HepG2 (cell line): ENCODE measurements around the gene HCK. TPM values are rescaled to one million over a fixed set of nuclear protein-coding genes. Genes with fewer than 3 reads are reported as not detected.

Experiments used
- ATAC-seq: fragments of 200-7000 bp; cut with Tn5 transposase; 3 replicates; pipeline ENCODE4 v1.9.1; 2020; ENCODE audit warnings: mild to moderate bottlenecking, moderate library complexity
- BruUV-seq: library from RNA; stranded (reverse); fragments of 400-500 nt; replicated peaks from 2 replicates; lab custom pipeline; 2021; lab: Mats Ljungman, UMichigan
- CTCF ChIA-PET: fragments of 300-600 bp; formaldehyde crosslinking; extraction: SDS; loops from one replicate; lab custom pipeline; 2021; ENCODE audit warnings: low total read pairs, inconsistent platforms, low intra/inter-chr PET ratio; lab: Yijun Ruan, JAX
- POLR2A ChIA-PET: fragments of 350-600 bp; sonication (Branson Sonifier 250); formaldehyde crosslinking; loops from one replicate; lab custom pipeline; 2020; ENCODE audit warnings: antibody characterized with exemption, inconsistent platforms; lab: Yijun Ruan, JAX
- DNase-seq: peaks from one replicate; pipeline ENCODE4 v3.0.0-alpha.2; 2015; ENCODE audit warnings: low spot score
- FAIRE-seq: peaks from 3 replicates; lab custom pipeline; 2011; peaks lifted over from hg19 to GRCh38; lab: Jason Lieb, UNC
- H2AFZ ChIP-seq: one replicate; pipeline ENCODE4 v1.6.1; 2011; ENCODE audit warnings: low read length, inconsistent platforms
- H3K27ac ChIP-seq: fragments of 300-600 bp; 3 replicates; pipeline ENCODE4 v1.8.0; 2011; ENCODE audit warnings: mixed run types, mild to moderate bottlenecking, mixed read lengths, low read length, inconsistent platforms; ENCODE audit not compliant: insufficient read depth; ENCODE audit errors: extremely low read length
- H3K27me3 ChIP-seq, 2 experiments: fragments of 200-600 bp in 1 of 2; 2 replicates in 1 of 2; 3 replicates in 1 of 2; pipeline versions ENCODE4 v1.6.0 to v1.8.0; 2011; ENCODE audit warnings: low read length in 2 of 2, mild to moderate bottlenecking in 2 of 2, moderate library complexity in 2 of 2, inconsistent platforms in 1 of 2; ENCODE audit not compliant: insufficient read depth in 2 of 2, control insufficient read depth in 1 of 2
- H3K36me3 ChIP-seq, 2 experiments: fragments of 200-600 bp in 1 of 2; replicated peaks in 1 of 2; 2 replicates in 1 of 2; 3 replicates in 1 of 2; pipeline versions ENCODE4 v1.5.1 to v1.8.0; 2011; ENCODE audit warnings: low read length in 2 of 2, inconsistent platforms in 1 of 2; ENCODE audit not compliant: insufficient read depth in 2 of 2, control insufficient read depth in 1 of 2
- H3K4me1 ChIP-seq: 2 replicates; pipeline ENCODE4 v1.5.1; 2012; ENCODE audit warnings: low read length, inconsistent platforms; ENCODE audit not compliant: insufficient read depth
- H3K4me2 ChIP-seq: 2 replicates; pipeline ENCODE4 v1.6.0; 2011; ENCODE audit warnings: low read depth, low read length, inconsistent platforms
- H3K4me3 ChIP-seq, 3 experiments: fragments of 200-600 bp in 1 of 3; sonication (generic), shearing (Covaris generic) in 1 of 3; replicated peaks in 1 of 3; 2 replicates each; pipeline ENCODE4 v1.5.1; 2011 to 2016; ENCODE audit warnings: low read length in 3 of 3, inconsistent platforms in 2 of 3, low read depth in 2 of 3, mild to moderate bottlenecking in 2 of 3, control low read depth in 1 of 3, mixed read lengths in 1 of 3; ENCODE audit not compliant: insufficient read depth in 1 of 3
- H3K79me2 ChIP-seq: one replicate; pipeline ENCODE4 v1.6.1; 2011; ENCODE audit warnings: low read length, inconsistent platforms; ENCODE audit not compliant: insufficient read depth
- H3K9ac ChIP-seq: 2 replicates; pipeline ENCODE4 v1.6.0; 2011; ENCODE audit warnings: mild to moderate bottlenecking, low read depth, low read length, inconsistent platforms; ENCODE audit not compliant: insufficient read depth
- H3K9me3 ChIP-seq: 2 replicates; pipeline ENCODE4 v1.5.1; 2012; ENCODE audit warnings: mild to moderate bottlenecking, low read length
- H4K20me1 ChIP-seq: 2 replicates; pipeline ENCODE4 v1.6.0; 2011; ENCODE audit warnings: inconsistent platforms, mild to moderate bottlenecking, low read length, moderate library complexity; ENCODE audit not compliant: insufficient read depth
- CHD2 ChIP-seq: IDR thresholded peaks from 2 replicates; pipeline ENCODE4 v1.6.1; 2011; ENCODE audit warnings: low read depth, low read length, improper control_type of control experiment
- DR1 ChIP-seq: sonication (generic); formaldehyde crosslinking; IDR thresholded peaks from 2 replicates; pipeline ENCODE4 v1.8.0; 2021; ENCODE audit warnings: mild to moderate bottlenecking, missing genetic modification reagents, inconsistent platforms
- FIP1L1 ChIP-seq: fragments of 200-400 bp; formaldehyde crosslinking; IDR thresholded peaks from 2 replicates; pipeline ENCODE4 v1.6.1; 2018; ENCODE audit warnings: low read depth, mild to moderate bottlenecking, low read length, moderate library complexity, borderline replicate concordance; ENCODE audit not compliant: insufficient read depth
- GTF3A ChIP-seq: sonication (generic); formaldehyde crosslinking; conservative IDR thresholded peaks from 2 replicates; pipeline ENCODE4 v1.4.0; 2020; ENCODE audit warnings: mild to moderate bottlenecking, missing genetic modification reagents
- KLF11 ChIP-seq: IDR thresholded peaks from 2 replicates; pipeline ENCODE4 v1.6.1; 2016; ENCODE audit warnings: missing compliant biosample characterization
- MED13 ChIP-seq: sonication (generic); formaldehyde crosslinking; IDR thresholded peaks from 2 replicates; pipeline ENCODE4 v1.5.0; 2020; ENCODE audit warnings: missing genetic modification reagents
- MYNN ChIP-seq: sonication (generic); formaldehyde crosslinking; IDR thresholded peaks from 2 replicates; pipeline ENCODE4 v1.4.0; 2020; ENCODE audit warnings: mild to moderate bottlenecking, low read depth, missing genetic modification reagents
- NAIF1 ChIP-seq: sonication (generic); formaldehyde crosslinking; IDR thresholded peaks from 2 replicates; pipeline ENCODE4 v1.5.0; 2020; ENCODE audit warnings: mild to moderate bottlenecking, missing genetic modification reagents, borderline replicate concordance
- PBX2 ChIP-seq: IDR thresholded peaks from 2 replicates; pipeline ENCODE4 v1.6.1; 2016; ENCODE audit warnings: control low read depth
- PHF8 ChIP-seq: sonication (generic); formaldehyde crosslinking; IDR thresholded peaks from 2 replicates; pipeline ENCODE4 v1.5.0; 2020; ENCODE audit warnings: missing genetic modification reagents
- SIX1 ChIP-seq: sonication (generic); formaldehyde crosslinking; IDR thresholded peaks from 2 replicates; pipeline ENCODE4 v1.4.0; 2020; ENCODE audit warnings: missing genetic modification reagents, borderline replicate concordance
- SMAD1 ChIP-seq: sonication (generic); formaldehyde crosslinking; IDR thresholded peaks from 2 replicates; pipeline ENCODE4 v1.4.0; 2020; ENCODE audit warnings: missing genetic modification reagents, low read depth, mild to moderate bottlenecking, borderline replicate concordance
- SOX6 ChIP-seq, 2 experiments: fragments of 450-650 bp in 1 of 2; sonication (generic) in 1 of 2; formaldehyde crosslinking in 1 of 2; IDR thresholded peaks; 2 replicates each; pipeline versions ENCODE4 v1.4.0 to v1.6.1; 2017 to 2020; ENCODE audit warnings: antibody characterized with exemption in 1 of 2, mild to moderate bottlenecking in 1 of 2, missing genetic modification reagents in 1 of 2
- TOPORS ChIP-seq: sonication (generic); formaldehyde crosslinking; IDR thresholded peaks from 2 replicates; pipeline ENCODE4 v1.8.0; 2023; ENCODE audit warnings: mild to moderate bottlenecking, missing genetic modification reagents
- ZHX1 ChIP-seq: sonication (generic); formaldehyde crosslinking; IDR thresholded peaks from 2 replicates; pipeline ENCODE4 v1.8.1; 2022; ENCODE audit warnings: low read depth, mild to moderate bottlenecking, missing genetic modification reagents
- ZKSCAN8 ChIP-seq: IDR thresholded peaks from 2 replicates; pipeline ENCODE4 v1.6.1; 2016; ENCODE audit warnings: borderline replicate concordance, missing genetic modification reagents, missing compliant biosample characterization
- ZNF20 ChIP-seq: sonication (generic); formaldehyde crosslinking; IDR thresholded peaks from 2 replicates; pipeline ENCODE4 v1.4.0; 2020; ENCODE audit warnings: mild to moderate bottlenecking, moderate library complexity, missing genetic modification reagents
- ZNF430 ChIP-seq: sonication (generic); formaldehyde crosslinking; IDR thresholded peaks from 2 replicates; pipeline ENCODE4 v1.9.0; 2021; ENCODE audit warnings: mild to moderate bottlenecking, missing genetic modification reagents
- WGBS: methylation state at CpG from one replicate; pipeline ENCODE4 v1.1.6; 2017; ENCODE audit warnings: low lambda C conversion rate; 5-methylcytosine and 5-hydroxymethylcytosine counted together
- in situ Hi-C: cut with HindIII; loops from 2 replicates; pipeline ENCODE4 v1.10.0; 2017; ENCODE audit warnings: low pct_unique_long_range_greater_than_20kb; ENCODE audit not compliant: extremely low pct_ligation_motif_present
- intact Hi-C: fragments of 100-400 bp; cut with micrococcal nuclease; formaldehyde crosslinking; loops from one replicate; pipeline ENCODE4 v1.10.0; 2022; ENCODE audit not compliant: unreplicated experiment
- polyA plus RNA-seq, 8 experiments: library from polyadenylated mRNA; depleted of rRNA in 3 of 8; stranded (reverse) in 7 of 8; unstranded in 1 of 8; fragments of >200 nt; fragmentation: Illumina TruSeq in 4 of 8; extraction: Trizol in 4 of 8; gene quantifications; 2 replicates each; pipeline versions ENCODE4 v1.2.1 to v1.2.3, GENCODE V29; 2011 to 2016; ENCODE audit warnings: low read depth in 4 of 8, missing spikeins in 1 of 8, mixed read lengths in 1 of 8; ENCODE audit not compliant: insufficient read depth in 1 of 8
- total RNA-seq, 5 experiments: library from RNA; depleted of rRNA; stranded (reverse); fragments of >200 nt; fragmentation: Illumina TruSeq; extraction: Trizol; gene quantifications; 2 replicates each; pipeline ENCODE4 v1.2.3, GENCODE V29; 2016; ENCODE audit warnings: low read depth in 1 of 5
- TF ChIP-seq, protein P1 (sequence below): sonication (generic); formaldehyde crosslinking; IDR thresholded peaks from 2 replicates; pipeline ENCODE4 v1.4.0; 2020; ENCODE audit warnings: missing genetic modification reagents

Gene HCK
- total and polyA plus RNA-seq, 2 of the 13 experiments (the other 11 are each of a cell fraction or from before 2014, with no cell fraction given): 0.04 TPM; not detected in 1

- CTCF ChIA-PET: no interaction called here
Observed at GRCh38 chr20:32063695-32064094, 11.7 kb downstream of the HCK start.

More at GRCh38 chr20:32063695-32064094, 11.7 kb downstream of the HCK start:
- Histone ChIP-seq H3K4me3 (no peak overlapping the region), H4K20me1 (no peaks in the 10 kb centered on the region; the same call in 1 of the 2 replicates), H3K4me1 (peaks cover 9% of the 10 kb centered on the region; the same call in 1 of the 2 replicates), H3K9ac (no peak overlapping the region), H2AFZ (no peak overlapping the region), H3K4me2 (no peak overlapping the region), H3K27me3 (peaks cover 8 to 46% of the 10 kb centered on the region in 2 experiments; a peak in 4 of 5 replicates), H3K27ac (no peak overlapping the region), H3K9me3 (no peaks in the 10 kb centered on the region), H3K36me3 (no peaks in the 10 kb centered on the region), H3K79me2 (no peaks in the 10 kb centered on the region)
- no peak for DNase-seq
- 3% methylated on average over 4 of the region's 4 CpGs for WGBS
- BruUV-seq: no TSS peak
- in situ Hi-C loops (no loop called here), intact Hi-C loops (no loop called here)
- POLR2A ChIA-PET: no interaction called here
- TF ChIP-seq KLF11 (CRISPR knock-in tag) (no peak), NAIF1 (CRISPR knock-in tag) (no peak), SOX6 (IDR thresholded peaks at IDR 0.05) (no peak), SOX6 (CRISPR knock-in tag; IDR thresholded peaks at IDR 0.05) (no peak), ZKSCAN8 (CRISPR knock-in tag) (no peak), TOPORS (CRISPR knock-in tag) (no peak), ZNF430 (no peak), PHF8 (CRISPR knock-in tag) (no peak), PBX2 (CRISPR knock-in tag) (no peak), CHD2 (no peak), MED13 (no peak), GTF3A (CRISPR knock-in tag) (no peak), ZHX1 (no peak), SIX1 (CRISPR knock-in tag) (no peak), ZNF20 (no peak), FIP1L1 (no peak), SMAD1 (CRISPR knock-in tag) (no peak), DR1 (CRISPR knock-in tag) (no peak), MYNN (no peak)
- TF ChIP-seq, protein P1, sequence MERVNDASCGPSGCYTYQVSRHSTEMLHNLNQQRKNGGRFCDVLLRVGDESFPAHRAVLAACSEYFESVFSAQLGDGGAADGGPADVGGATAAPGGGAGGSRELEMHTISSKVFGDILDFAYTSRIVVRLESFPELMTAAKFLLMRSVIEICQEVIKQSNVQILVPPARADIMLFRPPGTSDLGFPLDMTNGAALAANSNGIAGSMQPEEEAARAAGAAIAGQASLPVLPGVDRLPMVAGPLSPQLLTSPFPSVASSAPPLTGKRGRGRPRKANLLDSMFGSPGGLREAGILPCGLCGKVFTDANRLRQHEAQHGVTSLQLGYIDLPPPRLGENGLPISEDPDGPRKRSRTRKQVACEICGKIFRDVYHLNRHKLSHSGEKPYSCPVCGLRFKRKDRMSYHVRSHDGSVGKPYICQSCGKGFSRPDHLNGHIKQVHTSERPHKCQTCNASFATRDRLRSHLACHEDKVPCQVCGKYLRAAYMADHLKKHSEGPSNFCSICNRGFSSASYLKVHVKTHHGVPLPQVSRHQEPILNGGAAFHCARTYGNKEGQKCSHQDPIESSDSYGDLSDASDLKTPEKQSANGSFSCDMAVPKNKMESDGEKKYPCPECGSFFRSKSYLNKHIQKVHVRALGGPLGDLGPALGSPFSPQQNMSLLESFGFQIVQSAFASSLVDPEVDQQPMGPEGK (CRISPR knock-in tag): no peak
- no peak for FAIRE-seq
- ATAC-seq: no peak
